WTC11 (cell line): Measurements from ENCODE around the gene BRMS1. TPM values are rescaled to one million over a fixed set of nuclear protein-coding genes. Genes with fewer than 3 reads are reported as not detected.

Experiments used
- AR ChIP-seq: fragments of 250-450 bp; sonication (Bioruptor Pico); IDR thresholded peaks from 2 replicates; pipeline ENCODE4 v1.9.0; 2021; ENCODE audit warnings: mild to moderate bottlenecking
- ARID4B ChIP-seq: sonication (generic); formaldehyde crosslinking; IDR thresholded peaks from 2 replicates; pipeline ENCODE4 v1.8.0; 2023; ENCODE audit warnings: missing genetic modification reagents, mild to moderate bottlenecking, borderline replicate concordance
- ATF2 ChIP-seq: sonication (generic); formaldehyde crosslinking; IDR thresholded peaks from 2 replicates; pipeline ENCODE4 v1.8.1; 2022; ENCODE audit warnings: low read depth, missing genetic modification reagents, borderline replicate concordance
- ATF6 ChIP-seq: sonication (generic); formaldehyde crosslinking; IDR thresholded peaks from 2 replicates; pipeline ENCODE4 v1.8.1; 2023; ENCODE audit warnings: mild to moderate bottlenecking, missing genetic modification reagents
- CREB1 ChIP-seq: sonication (generic); formaldehyde crosslinking; IDR thresholded peaks from 2 replicates; pipeline ENCODE4 v1.8.0; 2023; ENCODE audit warnings: mild to moderate bottlenecking, missing genetic modification reagents
- CREM ChIP-seq: sonication (generic); formaldehyde crosslinking; IDR thresholded peaks from 2 replicates; pipeline ENCODE4 v1.8.1; 2022; ENCODE audit warnings: mild to moderate bottlenecking, missing genetic modification reagents, moderate library complexity
- E2F4 ChIP-seq: sonication (generic); formaldehyde crosslinking; IDR thresholded peaks from 2 replicates; pipeline ENCODE4 v1.8.1; 2022; ENCODE audit warnings: low read depth, mild to moderate bottlenecking, moderate library complexity, missing genetic modification reagents, borderline replicate concordance
- E2F5 ChIP-seq: sonication (generic); formaldehyde crosslinking; IDR thresholded peaks from 2 replicates; pipeline ENCODE4 v1.8.1; 2022; ENCODE audit warnings: mild to moderate bottlenecking, moderate library complexity, missing genetic modification reagents
- ETV6 ChIP-seq: sonication (generic); formaldehyde crosslinking; IDR thresholded peaks from 2 replicates; pipeline ENCODE4 v1.8.1; 2022; ENCODE audit warnings: mild to moderate bottlenecking, missing genetic modification reagents
- GRHL2 ChIP-seq: fragments of 250-450 bp; sonication (Bioruptor Pico); IDR thresholded peaks from 2 replicates; pipeline ENCODE4 v1.8.0; 2022; ENCODE audit warnings: mild to moderate bottlenecking, moderate library complexity; ENCODE audit not compliant: insufficient replicate concordance, severe bottlenecking
- GTF2I ChIP-seq: fragments of 250-450 bp; sonication (Bioruptor Pico); conservative IDR thresholded peaks from 2 replicates; pipeline ENCODE4 v1.4.0; 2021; ENCODE audit warnings: mild to moderate bottlenecking
- HMGA2 ChIP-seq: fragments of 250-450 bp; sonication (Bioruptor Pico); IDR thresholded peaks from 2 replicates; pipeline ENCODE4 v1.4.0; 2021; ENCODE audit warnings: mild to moderate bottlenecking, moderate library complexity
- IRF1 ChIP-seq: sonication (generic); formaldehyde crosslinking; IDR thresholded peaks from 2 replicates; pipeline ENCODE4 v1.8.0; 2023; ENCODE audit warnings: missing genetic modification reagents
- JAZF1 ChIP-seq: fragments of 250-450 bp; sonication (Bioruptor Pico); IDR thresholded peaks from 2 replicates; pipeline ENCODE4 v1.9.0; 2021; ENCODE audit warnings: moderate library complexity, mild to moderate bottlenecking, inconsistent platforms
- JUN ChIP-seq: sonication (generic); formaldehyde crosslinking; IDR thresholded peaks from 2 replicates; pipeline ENCODE4 v1.8.0; 2023; ENCODE audit warnings: mild to moderate bottlenecking, missing genetic modification reagents
- KAT7 ChIP-seq: sonication (generic); formaldehyde crosslinking; IDR thresholded peaks from 2 replicates; pipeline ENCODE4 v1.8.1; 2023; ENCODE audit warnings: missing genetic modification reagents, mild to moderate bottlenecking, borderline replicate concordance
- MXD4 ChIP-seq: fragments of 250-450 bp; sonication (Bioruptor Pico); IDR thresholded peaks from 2 replicates; pipeline ENCODE4 v1.8.0; 2021; ENCODE audit warnings: mild to moderate bottlenecking, moderate library complexity, borderline replicate concordance
- NFE2L1 ChIP-seq: sonication (generic); formaldehyde crosslinking; IDR thresholded peaks from 2 replicates; pipeline ENCODE4 v1.8.1; 2023; ENCODE audit warnings: missing genetic modification reagents
- OVOL2 ChIP-seq: fragments of 250-450 bp; sonication (Bioruptor Pico); IDR thresholded peaks from 2 replicates; pipeline ENCODE4 v1.9.0; 2021; ENCODE audit warnings: mild to moderate bottlenecking, borderline replicate concordance
- RELA ChIP-seq: sonication (generic); formaldehyde crosslinking; IDR thresholded peaks from 2 replicates; pipeline ENCODE4 v1.8.1; 2022; ENCODE audit warnings: missing genetic modification reagents, mild to moderate bottlenecking, borderline replicate concordance
- RORB ChIP-seq: fragments of 250-450 bp; sonication (Bioruptor Pico); IDR thresholded peaks from 2 replicates; pipeline ENCODE4 v1.9.0; 2021; ENCODE audit warnings: mild to moderate bottlenecking
- SOX15 ChIP-seq: fragments of 250-450 bp; sonication (Bioruptor Pico); IDR thresholded peaks from 2 replicates; pipeline ENCODE4 v1.9.0; 2021; ENCODE audit warnings: mild to moderate bottlenecking
- SP1 ChIP-seq: sonication (generic); formaldehyde crosslinking; conservative IDR thresholded peaks from 2 replicates; pipeline ENCODE4 v1.8.1; 2022; ENCODE audit warnings: missing genetic modification reagents
- TCF7 ChIP-seq: sonication (generic); formaldehyde crosslinking; IDR thresholded peaks from 2 replicates; pipeline ENCODE4 v1.8.0; 2022; ENCODE audit warnings: mild to moderate bottlenecking, low read depth, missing genetic modification reagents, moderate library complexity
- ZNF219 ChIP-seq: sonication (generic); formaldehyde crosslinking; IDR thresholded peaks from 2 replicates; pipeline ENCODE4 v1.8.0; 2023; ENCODE audit warnings: missing genetic modification reagents, mild to moderate bottlenecking, borderline replicate concordance
- total RNA-seq: library from RNA; stranded (reverse); gene quantifications from 3 replicates; pipeline ENCODE4 v1.2.3, GENCODE V29; 2021

The BRMS1 gene
- total RNA-seq, 1 experiment from 2014 or later = 44.5 TPM

GRCh38 chr11:66289548-66290329, 55.2 kb downstream of the BRMS1 start (continued):
- TF ChIP-seq TCF7 (peak; percentile 90), HMGA2 (CRISPR knock-in tag) (no peak), ATF2 (CRISPR knock-in tag) (no peak), SOX15 (CRISPR knock-in tag) (no peak), E2F4 (CRISPR knock-in tag) (0 out of 2 replicates have a peak, but pooled peaks have one; percentile 57), ZNF219 (CRISPR knock-in tag) (peak; percentile 63; the same call in 1 of the 2 replicates), JUN (CRISPR knock-in tag) (peak; percentile 36; the same call in 1 of the 2 replicates), ETV6 (CRISPR knock-in tag) (peak; percentile 78), MXD4 (no peak), ATF6 (CRISPR knock-in tag) (no peak), E2F5 (CRISPR knock-in tag) (peak; percentile 82), GRHL2 (CRISPR knock-in tag) (no peak), RELA (CRISPR knock-in tag) (peak; percentile 94), CREM (no peak), IRF1 (CRISPR knock-in tag) (no peak), AR (CRISPR knock-in tag) (no peak), CREB1 (CRISPR knock-in tag) (no peak), JAZF1 (CRISPR knock-in tag) (no peak), GTF2I (no peak), RORB (CRISPR knock-in tag) (no peak), NFE2L1 (CRISPR knock-in tag) (peak; percentile 89; the same call in 1 of the 2 replicates), KAT7 (CRISPR knock-in tag) (peak; percentile 61; the same call in 1 of the 2 replicates), OVOL2 (CRISPR knock-in tag) (no peak), ARID4B (CRISPR knock-in tag) (peak; percentile 58; the same call in 1 of the 2 replicates), SP1 (CRISPR knock-in tag) (no peak; the same call in 1 of the 2 replicates)
